OCI-LY3 (cell line): ENCODE data around the gene CLEC17A.

Source experiments
- H2AFZ ChIP-seq: fragments of 200-600, 300-600 bp; shearing (Covaris generic); 2 replicates; pipeline ENCODE4 v1.6.0; 2014; ENCODE audit warnings: antibody characterized with exemption, low read depth, low read length
- H3K27ac ChIP-seq: fragments of 200-600, 300-600 bp; sonication (generic); 2 replicates; pipeline ENCODE4 v1.5.1; 2014; ENCODE audit warnings: mild to moderate bottlenecking, low read length, moderate library complexity, mixed read lengths
- H3K27me3 ChIP-seq: fragments of 200-600, 300-600 bp; sonication (generic); 2 replicates; pipeline ENCODE4 v1.6.1; 2014; ENCODE audit warnings: low read depth, low read length, mixed read lengths
- H3K36me3 ChIP-seq: fragments of 200-600, 300-600 bp; sonication (generic); replicated peaks from 2 replicates; pipeline ENCODE3; 2014; ENCODE audit warnings: low read depth, low read length, mixed read lengths
- H3K4me1 ChIP-seq: fragments of 300-600, 200-600 bp; sonication (generic); 2 replicates; pipeline ENCODE4 v1.6.1; 2014; ENCODE audit warnings: low read length, mixed read lengths
- H3K4me2 ChIP-seq: fragments of 200-600, 300-600 bp; sonication (generic); 2 replicates; pipeline ENCODE4 v1.6.1; 2014; ENCODE audit warnings: low read length, mixed read lengths
- H3K4me3 ChIP-seq: fragments of 300-600, 200-600 bp; sonication (generic); 2 replicates; pipeline ENCODE4 v1.5.1; 2014; ENCODE audit warnings: antibody characterized with exemption, mild to moderate bottlenecking, low read length, moderate library complexity
- H3K79me2 ChIP-seq: fragments of 300-600, 200-600 bp; shearing (Covaris generic); 2 replicates; pipeline ENCODE4 v1.6.1; 2014; ENCODE audit warnings: mild to moderate bottlenecking, low read length, mixed read lengths
- H3K9ac ChIP-seq: fragments of 300-600, 200-600 bp; shearing (Covaris generic); 2 replicates; pipeline ENCODE4 v1.6.0; 2014; ENCODE audit warnings: mild to moderate bottlenecking, low read length, moderate library complexity
- H3K9me3 ChIP-seq: fragments of 200-600, 300-600 bp; shearing (Covaris generic); 2 replicates; pipeline ENCODE4 v1.6.1; 2014; ENCODE audit warnings: low read length, mixed read lengths; ENCODE audit not compliant: insufficient read depth
- H4K20me1 ChIP-seq: fragments of 200-600, 300-600 bp; sonication (generic); 2 replicates; pipeline ENCODE4 v1.6.1; 2016; ENCODE audit warnings: low read length, mixed read lengths; ENCODE audit not compliant: insufficient read depth
- EZH2phosphoT487 ChIP-seq: fragments of 200-600 bp; shearing (Covaris generic); IDR thresholded peaks from 2 replicates; pipeline ENCODE4 v1.6.1; 2018; ENCODE audit warnings: antibody characterized with exemption, mixed run types, low read depth
- TF ChIP-seq, protein P1 (sequence below): fragments of 200-600, 300-600 bp; sonication (generic); IDR thresholded peaks from 2 replicates; pipeline ENCODE4 v1.5.1; 2014; ENCODE audit warnings: antibody characterized with exemption, low read length, low read depth

Gene CLEC17A

DNA sequence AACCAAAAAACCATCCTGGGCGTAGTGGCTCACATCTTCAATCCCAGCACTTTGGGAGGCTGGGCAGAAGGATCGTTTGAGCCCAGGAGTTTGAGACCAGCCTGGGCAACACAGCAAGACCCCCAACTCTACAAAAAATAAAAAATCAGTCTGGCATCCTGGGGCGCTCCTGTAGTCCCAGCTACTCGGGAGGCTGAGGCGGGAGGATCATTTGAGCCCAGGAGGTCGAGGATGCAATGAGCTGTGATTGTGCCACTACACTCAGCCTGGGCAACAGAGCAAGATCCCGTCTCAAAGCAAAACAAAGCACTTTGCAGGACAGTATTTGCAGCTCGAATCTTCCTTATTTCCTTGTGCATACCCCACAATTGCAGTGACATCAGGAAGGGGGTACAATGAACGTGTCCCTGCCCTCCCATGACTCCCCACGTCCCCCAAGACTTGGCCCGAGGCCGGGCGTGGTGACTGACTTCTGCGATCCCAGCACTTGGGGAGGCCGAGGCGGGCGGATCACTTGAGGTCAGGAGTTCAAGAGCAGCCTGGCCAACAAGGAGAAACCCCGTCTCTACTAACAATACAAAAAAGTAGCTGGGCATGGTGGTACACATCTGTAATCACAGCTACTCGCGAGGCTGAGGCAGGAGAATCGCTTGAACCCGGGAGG, 11.9 kb upstream of the CLEC17A start:
- H3K36me3 ChIP-seq, result peaks cover 14% of the 10 kb centered on the region
- H3K79me2 ChIP-seq, result peaks cover 27% of the 10 kb centered on the region
- peak overlapping the region; percentile 82 for H3K4me3 ChIP-seq
- peak overlapping the region; percentile 75 for H3K9ac ChIP-seq
- TF ChIP-seq, protein P1, sequence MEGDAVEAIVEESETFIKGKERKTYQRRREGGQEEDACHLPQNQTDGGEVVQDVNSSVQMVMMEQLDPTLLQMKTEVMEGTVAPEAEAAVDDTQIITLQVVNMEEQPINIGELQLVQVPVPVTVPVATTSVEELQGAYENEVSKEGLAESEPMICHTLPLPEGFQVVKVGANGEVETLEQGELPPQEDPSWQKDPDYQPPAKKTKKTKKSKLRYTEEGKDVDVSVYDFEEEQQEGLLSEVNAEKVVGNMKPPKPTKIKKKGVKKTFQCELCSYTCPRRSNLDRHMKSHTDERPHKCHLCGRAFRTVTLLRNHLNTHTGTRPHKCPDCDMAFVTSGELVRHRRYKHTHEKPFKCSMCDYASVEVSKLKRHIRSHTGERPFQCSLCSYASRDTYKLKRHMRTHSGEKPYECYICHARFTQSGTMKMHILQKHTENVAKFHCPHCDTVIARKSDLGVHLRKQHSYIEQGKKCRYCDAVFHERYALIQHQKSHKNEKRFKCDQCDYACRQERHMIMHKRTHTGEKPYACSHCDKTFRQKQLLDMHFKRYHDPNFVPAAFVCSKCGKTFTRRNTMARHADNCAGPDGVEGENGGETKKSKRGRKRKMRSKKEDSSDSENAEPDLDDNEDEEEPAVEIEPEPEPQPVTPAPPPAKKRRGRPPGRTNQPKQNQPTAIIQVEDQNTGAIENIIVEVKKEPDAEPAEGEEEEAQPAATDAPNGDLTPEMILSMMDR, result no peak
- no peak for TF ChIP-seq EZH2phosphoT487
- H3K4me2 ChIP-seq, result peak overlapping the region; percentile 68
- H3K27me3 ChIP-seq, result no peaks in the 10 kb centered on the region
- no peak overlapping the region for H2AFZ ChIP-seq
- no peak overlapping the region for H3K27ac ChIP-seq
- H3K4me1 ChIP-seq, result peaks cover 21% of the 10 kb centered on the region
- no peaks in the 10 kb centered on the region for H3K9me3 ChIP-seq
- peaks cover 18% of the 10 kb centered on the region; the same call in 1 of the 2 replicates for H4K20me1 ChIP-seq

DNA sequence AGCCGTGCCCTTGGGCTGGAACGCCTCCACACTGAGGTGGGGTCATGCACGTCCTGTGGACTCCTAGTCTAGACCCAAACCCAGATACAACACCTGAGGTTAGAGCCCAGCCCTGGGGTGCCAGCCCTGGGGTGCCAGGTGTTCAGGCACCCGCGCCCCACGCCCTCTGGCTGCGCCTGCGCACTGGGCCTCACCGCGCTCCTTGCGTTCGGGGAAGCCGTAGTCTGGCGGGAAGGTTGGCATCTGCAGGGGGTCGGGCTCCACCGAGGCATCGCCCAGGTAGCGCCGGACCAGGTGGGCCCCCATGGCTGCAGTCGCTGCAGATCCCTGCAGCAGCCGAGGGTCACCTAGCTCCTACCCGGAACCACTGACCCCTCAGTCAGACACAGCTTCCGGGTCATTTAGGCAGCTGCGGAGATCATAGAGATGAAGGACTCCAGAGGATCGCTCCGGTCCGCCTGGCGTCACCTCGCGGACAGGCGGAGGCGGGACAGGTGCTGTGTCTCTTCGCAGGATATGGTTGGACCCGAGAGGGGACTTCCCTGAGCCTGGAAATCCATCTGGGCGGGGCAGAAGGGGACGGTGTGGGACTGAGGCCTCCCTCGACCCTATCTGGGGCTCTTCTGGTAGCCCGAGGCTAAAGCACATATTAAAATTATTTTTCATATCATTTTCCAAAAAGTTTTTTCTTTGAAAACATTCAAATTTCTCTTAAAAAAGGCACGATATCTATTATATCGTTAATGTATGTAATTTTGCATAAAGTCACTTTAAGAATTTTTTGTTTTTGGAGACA, 11.0 kb upstream of the CLEC17A start, which contains the start of gene NDUFB7:
Gene NDUFB7 (minus strand): TSS at position 372 of the 796 bp plus-strand sequence. CDS start 66 bp downstream, at position 306.
- peak within 1 kb of the TSS; percentile 41 for H3K27ac ChIP-seq
- peak within 1 kb of the TSS; percentile 52 for H2AFZ ChIP-seq
- H3K79me2 ChIP-seq, result peaks cover 27% of the 10 kb centered on the region
- H3K4me1 ChIP-seq, result peaks cover 28% of the 10 kb centered on the region
- H3K9me3 ChIP-seq, result no peaks in the 10 kb centered on the region
- no peaks in the 10 kb centered on the region for H3K27me3 ChIP-seq
- H3K4me3 ChIP-seq, result peak within 1 kb of the TSS; percentile 82
- no peak for TF ChIP-seq EZH2phosphoT487
- TF ChIP-seq, protein P1, result peak; percentile 85
- peaks cover 10% of the 10 kb centered on the region for H3K36me3 ChIP-seq
- H3K4me2 ChIP-seq, result peak within 1 kb of the TSS; percentile 68
- H4K20me1 ChIP-seq, result peaks cover 16% of the 10 kb centered on the region; the same call in 1 of the 2 replicates
- H3K9ac ChIP-seq, result peak within 1 kb of the TSS; percentile 75

DNA sequence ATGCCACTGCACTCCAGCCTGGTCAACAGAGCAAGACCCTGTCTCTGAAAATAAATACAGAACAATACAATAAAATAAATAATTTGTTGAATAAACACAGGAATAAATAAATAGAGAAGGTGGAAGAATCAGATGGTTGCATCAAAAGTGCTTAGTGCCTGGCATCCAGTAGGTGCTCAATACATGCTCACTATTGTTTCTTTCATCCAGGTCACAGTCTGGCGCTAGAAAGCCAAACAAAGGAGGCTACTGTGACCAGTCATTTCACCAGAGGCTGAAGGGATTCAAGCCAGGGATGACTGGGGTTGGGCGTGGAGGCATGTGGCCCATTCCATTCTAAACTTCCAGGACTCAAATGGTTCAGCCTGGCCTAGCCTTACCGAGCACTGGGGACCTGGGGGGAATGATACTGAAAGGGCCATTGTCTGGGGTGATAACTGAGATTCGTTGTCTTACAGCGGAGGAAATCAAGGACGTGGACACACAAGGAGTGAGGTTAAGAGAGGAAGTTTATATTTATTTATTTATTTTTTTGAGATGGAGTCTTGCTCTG, 7.4 kb upstream of the CLEC17A start:
- Histone ChIP-seq H3K27ac (no peak overlapping the region), H3K9me3 (no peaks in the 10 kb centered on the region), H3K36me3 (peaks cover 2% of the 10 kb centered on the region), H4K20me1 (0 out of 2 replicates have a peak, but pooled peaks cover 2% of the 10 kb centered on the region), H3K4me2 (no peak overlapping the region), H3K4me1 (peaks cover 53% of the 10 kb centered on the region), H3K79me2 (peaks cover 14% of the 10 kb centered on the region), H3K9ac (no peak overlapping the region), H3K4me3 (no peak overlapping the region), H3K27me3 (no peaks in the 10 kb centered on the region), H2AFZ (no peak overlapping the region)
- TF ChIP-seq EZH2phosphoT487, result no peak
- TF ChIP-seq, protein P1, result no peak

DNA sequence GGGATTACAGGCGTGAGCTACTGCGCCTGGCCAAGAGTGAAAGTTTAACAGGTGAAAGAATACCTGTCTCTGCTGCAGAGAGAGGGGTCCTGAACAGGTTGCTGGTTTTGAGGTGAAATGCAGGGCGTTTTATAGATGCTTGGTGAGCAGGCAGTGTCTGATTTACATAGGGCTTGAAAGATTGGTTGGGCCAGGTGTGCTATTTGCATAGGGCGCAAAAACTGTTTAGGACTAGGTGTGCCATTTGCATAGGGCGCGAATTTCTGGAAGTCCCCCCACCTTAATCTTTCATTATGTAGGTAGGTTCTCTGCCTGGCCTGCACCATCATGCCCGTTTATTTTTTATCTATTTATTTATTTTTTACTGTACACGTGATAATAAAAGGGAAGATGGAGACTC, 6.5 kb upstream of the CLEC17A start:
- Histone ChIP-seq H3K4me2 (no peak overlapping the region), H3K27me3 (no peaks in the 10 kb centered on the region), H3K4me3 (no peak overlapping the region), H3K9me3 (no peaks in the 10 kb centered on the region), H3K9ac (no peak overlapping the region), H4K20me1 (no peaks in the 10 kb centered on the region), H3K79me2 (peaks cover 5% of the 10 kb centered on the region), H3K36me3 (no peaks in the 10 kb centered on the region), H2AFZ (no peak overlapping the region), H3K4me1 (peaks cover 53% of the 10 kb centered on the region), H3K27ac (no peak overlapping the region)
- TF ChIP-seq, protein P1, result no peak
- TF ChIP-seq EZH2phosphoT487, result no peak
